ENCODE data around the gene SHISA9.

SHISA9 gene

DNA sequence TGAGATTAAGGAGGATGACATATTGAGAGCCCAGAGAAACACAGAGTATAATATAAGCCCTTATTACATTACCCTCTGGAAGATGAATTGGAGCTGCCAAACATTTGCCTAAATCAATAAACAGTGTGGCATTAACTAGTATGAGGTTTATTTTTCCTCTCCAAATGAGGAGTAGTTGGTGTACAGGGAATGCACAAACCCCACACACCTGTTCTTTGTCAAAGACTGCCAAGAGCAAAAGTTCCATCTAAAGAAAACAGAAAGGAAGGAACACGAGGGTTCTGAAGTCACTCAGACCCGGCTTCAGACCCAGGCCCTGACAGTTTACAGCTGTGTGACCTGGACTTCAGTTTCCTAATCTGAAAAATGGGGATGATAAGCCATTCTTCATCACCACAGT is 138.1 kb downstream of the SHISA9 start:
- TF ChIP-seq ZC3H10 (CRISPR knock-in tag; IDR thresholded peaks at IDR 0.05) (no peak), SNAI2 (CRISPR knock-in tag; IDR thresholded peaks at IDR 0.05) (no peak), PPARA (CRISPR knock-in tag; IDR thresholded peaks at IDR 0.05; ENCODE audit: borderline replicate concordance) (no peak), TOX (CRISPR knock-in tag; IDR thresholded peaks at IDR 0.05; ENCODE audit: borderline replicate concordance) (no peak), ARNTL (CRISPR knock-in tag; IDR thresholded peaks at IDR 0.05; ENCODE audit: borderline replicate concordance, low read depth) (no peak)
- TF ChIP-seq, protein P1, sequence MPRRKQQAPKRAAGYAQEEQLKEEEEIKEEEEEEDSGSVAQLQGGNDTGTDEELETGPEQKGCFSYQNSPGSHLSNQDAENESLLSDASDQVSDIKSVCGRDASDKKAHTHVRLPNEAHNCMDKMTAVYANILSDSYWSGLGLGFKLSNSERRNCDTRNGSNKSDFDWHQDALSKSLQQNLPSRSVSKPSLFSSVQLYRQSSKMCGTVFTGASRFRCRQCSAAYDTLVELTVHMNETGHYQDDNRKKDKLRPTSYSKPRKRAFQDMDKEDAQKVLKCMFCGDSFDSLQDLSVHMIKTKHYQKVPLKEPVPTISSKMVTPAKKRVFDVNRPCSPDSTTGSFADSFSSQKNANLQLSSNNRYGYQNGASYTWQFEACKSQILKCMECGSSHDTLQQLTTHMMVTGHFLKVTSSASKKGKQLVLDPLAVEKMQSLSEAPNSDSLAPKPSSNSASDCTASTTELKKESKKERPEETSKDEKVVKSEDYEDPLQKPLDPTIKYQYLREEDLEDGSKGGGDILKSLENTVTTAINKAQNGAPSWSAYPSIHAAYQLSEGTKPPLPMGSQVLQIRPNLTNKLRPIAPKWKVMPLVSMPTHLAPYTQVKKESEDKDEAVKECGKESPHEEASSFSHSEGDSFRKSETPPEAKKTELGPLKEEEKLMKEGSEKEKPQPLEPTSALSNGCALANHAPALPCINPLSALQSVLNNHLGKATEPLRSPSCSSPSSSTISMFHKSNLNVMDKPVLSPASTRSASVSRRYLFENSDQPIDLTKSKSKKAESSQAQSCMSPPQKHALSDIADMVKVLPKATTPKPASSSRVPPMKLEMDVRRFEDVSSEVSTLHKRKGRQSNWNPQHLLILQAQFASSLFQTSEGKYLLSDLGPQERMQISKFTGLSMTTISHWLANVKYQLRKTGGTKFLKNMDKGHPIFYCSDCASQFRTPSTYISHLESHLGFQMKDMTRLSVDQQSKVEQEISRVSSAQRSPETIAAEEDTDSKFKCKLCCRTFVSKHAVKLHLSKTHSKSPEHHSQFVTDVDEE (CRISPR knock-in tag; IDR thresholded peaks at IDR 0.05), result no peak

DNA sequence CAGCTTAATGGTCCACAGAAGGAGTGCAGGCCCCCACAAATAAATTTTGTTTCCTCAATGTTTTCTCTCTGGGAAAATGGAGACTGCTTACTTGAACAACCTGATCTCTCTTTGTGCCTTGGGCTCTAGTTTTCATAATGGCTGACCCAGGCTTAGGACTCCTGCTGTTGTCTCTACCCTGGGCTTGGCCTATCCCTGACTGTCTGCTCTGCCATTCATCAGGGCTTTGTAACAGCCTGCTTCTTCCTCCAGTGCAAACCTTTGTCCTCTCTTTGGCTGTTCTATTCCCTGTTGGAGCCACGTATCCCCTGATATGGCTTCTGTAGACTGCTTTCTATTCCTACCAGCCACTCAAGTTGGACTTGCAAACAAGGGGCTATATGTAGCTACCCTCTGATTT is 139.8 kb downstream of the SHISA9 start:
- TF ChIP-seq, protein P1 (CRISPR knock-in tag; IDR thresholded peaks at IDR 0.05), result no peak
- TF ChIP-seq ISL1 (CRISPR knock-in tag; IDR thresholded peaks at IDR 0.05) (no peak), GLIS3 (CRISPR knock-in tag; IDR thresholded peaks at IDR 0.05) (no peak), TOX (CRISPR knock-in tag; IDR thresholded peaks at IDR 0.05; ENCODE audit: borderline replicate concordance) (no peak), ZFP3 (CRISPR knock-in tag; IDR thresholded peaks at IDR 0.05) (no peak), RARB (CRISPR knock-in tag; IDR thresholded peaks at IDR 0.05) (no peak), ZNF8 (CRISPR knock-in tag; IDR thresholded peaks at IDR 0.05) (no peak), PPARA (CRISPR knock-in tag; IDR thresholded peaks at IDR 0.05; ENCODE audit: borderline replicate concordance) (no peak), SNAI2 (CRISPR knock-in tag; IDR thresholded peaks at IDR 0.05) (no peak), ZNF70 (CRISPR knock-in tag; IDR thresholded peaks at IDR 0.05) (no peak), BACH2 (CRISPR knock-in tag; IDR thresholded peaks at IDR 0.05; ENCODE audit: borderline replicate concordance) (no peak), OSR1 (CRISPR knock-in tag; IDR thresholded peaks at IDR 0.05) (no peak), ZC3H10 (CRISPR knock-in tag; IDR thresholded peaks at IDR 0.05) (no peak), CSDC2 (CRISPR knock-in tag; IDR thresholded peaks at IDR 0.05) (no peak), ZNF565 (CRISPR knock-in tag; conservative IDR thresholded peaks at IDR 0.05; ENCODE audit: low read depth) (no peak), TCF4 (CRISPR knock-in tag; IDR thresholded peaks at IDR 0.05; ENCODE audit: borderline replicate concordance) (no peak)
- TF ChIP-seq, protein P2, sequence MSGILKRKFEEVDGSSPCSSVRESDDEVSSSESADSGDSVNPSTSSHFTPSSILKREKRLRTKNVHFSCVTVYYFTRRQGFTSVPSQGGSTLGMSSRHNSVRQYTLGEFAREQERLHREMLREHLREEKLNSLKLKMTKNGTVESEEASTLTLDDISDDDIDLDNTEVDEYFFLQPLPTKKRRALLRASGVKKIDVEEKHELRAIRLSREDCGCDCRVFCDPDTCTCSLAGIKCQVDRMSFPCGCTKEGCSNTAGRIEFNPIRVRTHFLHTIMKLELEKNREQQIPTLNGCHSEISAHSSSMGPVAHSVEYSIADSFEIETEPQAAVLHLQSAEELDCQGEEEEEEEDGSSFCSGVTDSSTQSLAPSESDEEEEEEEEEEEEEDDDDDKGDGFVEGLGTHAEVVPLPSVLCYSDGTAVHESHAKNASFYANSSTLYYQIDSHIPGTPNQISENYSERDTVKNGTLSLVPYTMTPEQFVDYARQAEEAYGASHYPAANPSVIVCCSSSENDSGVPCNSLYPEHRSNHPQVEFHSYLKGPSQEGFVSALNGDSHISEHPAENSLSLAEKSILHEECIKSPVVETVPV (CRISPR knock-in tag; IDR thresholded peaks at IDR 0.05), result no peak
- TF ChIP-seq, protein P3, sequence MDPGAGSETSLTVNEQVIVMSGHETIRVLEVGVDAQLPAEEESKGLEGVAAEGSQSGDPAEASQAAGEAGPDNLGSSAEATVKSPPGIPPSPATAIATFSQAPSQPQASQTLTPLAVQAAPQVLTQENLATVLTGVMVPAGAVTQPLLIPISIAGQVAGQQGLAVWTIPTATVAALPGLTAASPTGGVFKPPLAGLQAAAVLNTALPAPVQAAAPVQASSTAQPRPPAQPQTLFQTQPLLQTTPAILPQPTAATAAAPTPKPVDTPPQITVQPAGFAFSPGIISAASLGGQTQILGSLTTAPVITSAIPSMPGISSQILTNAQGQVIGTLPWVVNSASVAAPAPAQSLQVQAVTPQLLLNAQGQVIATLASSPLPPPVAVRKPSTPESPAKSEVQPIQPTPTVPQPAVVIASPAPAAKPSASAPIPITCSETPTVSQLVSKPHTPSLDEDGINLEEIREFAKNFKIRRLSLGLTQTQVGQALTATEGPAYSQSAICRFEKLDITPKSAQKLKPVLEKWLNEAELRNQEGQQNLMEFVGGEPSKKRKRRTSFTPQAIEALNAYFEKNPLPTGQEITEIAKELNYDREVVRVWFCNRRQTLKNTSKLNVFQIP (CRISPR knock-in tag; IDR thresholded peaks at IDR 0.05; ENCODE audit: borderline replicate concordance, low read depth), result no peak
- TF ChIP-seq, protein P4, sequence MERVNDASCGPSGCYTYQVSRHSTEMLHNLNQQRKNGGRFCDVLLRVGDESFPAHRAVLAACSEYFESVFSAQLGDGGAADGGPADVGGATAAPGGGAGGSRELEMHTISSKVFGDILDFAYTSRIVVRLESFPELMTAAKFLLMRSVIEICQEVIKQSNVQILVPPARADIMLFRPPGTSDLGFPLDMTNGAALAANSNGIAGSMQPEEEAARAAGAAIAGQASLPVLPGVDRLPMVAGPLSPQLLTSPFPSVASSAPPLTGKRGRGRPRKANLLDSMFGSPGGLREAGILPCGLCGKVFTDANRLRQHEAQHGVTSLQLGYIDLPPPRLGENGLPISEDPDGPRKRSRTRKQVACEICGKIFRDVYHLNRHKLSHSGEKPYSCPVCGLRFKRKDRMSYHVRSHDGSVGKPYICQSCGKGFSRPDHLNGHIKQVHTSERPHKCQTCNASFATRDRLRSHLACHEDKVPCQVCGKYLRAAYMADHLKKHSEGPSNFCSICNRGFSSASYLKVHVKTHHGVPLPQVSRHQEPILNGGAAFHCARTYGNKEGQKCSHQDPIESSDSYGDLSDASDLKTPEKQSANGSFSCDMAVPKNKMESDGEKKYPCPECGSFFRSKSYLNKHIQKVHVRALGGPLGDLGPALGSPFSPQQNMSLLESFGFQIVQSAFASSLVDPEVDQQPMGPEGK (CRISPR knock-in tag; IDR thresholded peaks at IDR 0.05; ENCODE audit: borderline replicate concordance), result no peak
- no peak for ATAC-seq

More for the DNA sequence above, 138.1 kb downstream of the SHISA9 start:
- no peak for ATAC-seq
